DLD1 (cell line): ENCODE data around the gene LRBA.

Experiments
- in situ Hi-C: cut with HindIII; loops from 2 replicates; pipeline ENCODE4 v1.10.0; 2017; ENCODE audit warnings: low sequenced_read_pairs

LRBA gene

GRCh38 chr4:150593996-150594395 is 421.1 kb downstream of the LRBA start:
- in situ Hi-C loops: no loop called here

- in situ Hi-C loops: no loop called here
Observed at GRCh38 chr4:150591904-150592303, 423.2 kb downstream of the LRBA start.

GRCh38 chr4:150591406-150591805 is 423.7 kb downstream of the LRBA start:
- in situ Hi-C loops: no loop called here

- in situ Hi-C loops: no loop called here
Observed at GRCh38 chr4:150590631-150591030, 424.5 kb downstream of the LRBA start.

- in situ Hi-C loops: no loop called here
Observed at GRCh38 chr4:150589157-150589556, 425.9 kb downstream of the LRBA start.

- in situ Hi-C loops: no loop called here
Observed at GRCh38 chr4:150588316-150588715, 426.8 kb downstream of the LRBA start.

- in situ Hi-C loops: no loop called here
Observed at GRCh38 chr4:150586162-150586810, 428.8 kb downstream of the LRBA start.

- in situ Hi-C loops: no loop called here
Observed at GRCh38 chr4:150585611-150586010, 429.5 kb downstream of the LRBA start.

GRCh38 chr4:150584111-150584915 is 430.8 kb downstream of the LRBA start:
- in situ Hi-C loops: no loop called here

GRCh38 chr4:150583287-150584110 is 431.6 kb downstream of the LRBA start:
- in situ Hi-C loops: no loop called here

- in situ Hi-C loops: no loop called here
Observed at GRCh38 chr4:150582873-150583286, 432.2 kb downstream of the LRBA start.

GRCh38 chr4:150582146-150582872 is 432.8 kb downstream of the LRBA start, which contains the start of gene MAB21L2:
TSS of gene MAB21L2 (plus strand) at chr4:150582151. CDS start at chr4:150583030, 879 bp downstream.
- in situ Hi-C loops: no loop called here

GRCh38 chr4:150581641-150582051 is 433.4 kb downstream of the LRBA start:
- in situ Hi-C loops: no loop called here

- in situ Hi-C loops: no loop called here
Observed at GRCh38 chr4:150581056-150581605, 434.0 kb downstream of the LRBA start.

GRCh38 chr4:150580306-150580705 is 434.8 kb downstream of the LRBA start:
- in situ Hi-C loops: no loop called here

- in situ Hi-C loops: no loop called here
Observed at GRCh38 chr4:150579551-150580234, 435.4 kb downstream of the LRBA start.

- in situ Hi-C loops: no loop called here
Observed at GRCh38 chr4:150578745-150579501, 436.2 kb downstream of the LRBA start.

GRCh38 chr4:150577796-150578195 is 437.3 kb downstream of the LRBA start:
- in situ Hi-C loops: no loop called here

- in situ Hi-C loops: no loop called here
Observed at GRCh38 chr4:150574678-150575077, 440.4 kb downstream of the LRBA start.
